Measurements from ENCODE around the gene CLIC4. TPM values are rescaled to one million over a fixed set of nuclear protein-coding genes. Genes with fewer than 3 reads are reported as not detected.

CLIC4 gene
- total RNA-seq, 1 donor from 2014 or later: 164 TPM

DNA sequence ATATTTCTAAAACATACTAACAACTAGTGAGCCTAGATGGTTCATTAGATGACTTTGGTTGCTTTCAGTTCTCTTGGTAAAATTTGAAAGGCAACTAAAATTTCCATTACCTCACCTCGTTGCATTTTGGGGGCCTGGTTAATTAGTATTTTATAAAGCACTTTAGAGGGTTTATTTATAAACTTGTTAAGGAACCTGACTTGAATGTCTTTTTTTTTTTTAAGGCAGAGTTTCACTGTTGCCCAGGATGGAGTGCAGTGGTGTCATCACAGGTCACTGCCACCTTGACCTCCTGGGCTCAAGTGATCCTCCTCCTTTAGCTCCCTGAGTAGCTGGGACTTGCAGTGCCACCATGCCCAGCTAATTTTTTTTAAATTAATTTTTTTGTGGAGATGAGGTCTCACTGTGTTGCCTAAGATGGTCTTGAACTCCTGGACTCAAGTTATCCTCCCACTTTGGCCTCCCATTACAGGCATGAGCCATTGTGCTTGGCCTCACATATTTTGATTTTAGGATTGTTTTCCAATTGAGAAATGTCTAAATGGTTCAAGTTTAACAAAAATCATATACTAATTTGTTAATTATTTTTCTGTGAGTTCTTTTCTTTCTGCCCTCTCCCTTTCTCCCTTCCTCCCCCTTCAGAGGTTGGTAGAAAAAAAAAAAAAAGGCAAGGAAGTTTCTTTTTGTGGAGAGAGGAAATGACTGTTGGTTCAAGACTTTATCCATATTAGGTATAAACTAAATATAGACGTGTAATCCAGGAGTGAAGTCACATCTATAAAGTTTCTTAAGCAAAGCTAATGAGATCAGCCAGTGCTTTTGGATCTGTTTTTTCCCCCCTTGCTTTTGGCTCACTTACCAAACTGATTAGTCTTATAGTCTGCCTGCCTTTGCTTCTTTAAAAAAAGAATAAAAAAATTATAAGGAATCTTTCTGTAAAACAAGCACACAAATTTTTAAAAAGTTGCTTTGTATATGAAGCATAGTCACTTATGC is 24.7 kb downstream of the CLIC4 start:
- Histone ChIP-seq H3K4me1 (peaks cover 43% of the 10 kb centered on the region), H3K27ac (peak overlapping the region; percentile 91), H3K9me3 (no peaks in the 10 kb centered on the region), H3K36me3 (no peaks in the 10 kb centered on the region), H3K4me3 (no peak overlapping the region), H3K27me3 (no peaks in the 10 kb centered on the region)
- TF ChIP-seq POLR2AphosphoS5 (IDR thresholded peaks at IDR 0.05; ENCODE audit: insufficient read depth in 1 of 2, low read depth in 1 of 2): peak in 1 of 2 donors; percentile 96
- TF ChIP-seq, protein P1, sequence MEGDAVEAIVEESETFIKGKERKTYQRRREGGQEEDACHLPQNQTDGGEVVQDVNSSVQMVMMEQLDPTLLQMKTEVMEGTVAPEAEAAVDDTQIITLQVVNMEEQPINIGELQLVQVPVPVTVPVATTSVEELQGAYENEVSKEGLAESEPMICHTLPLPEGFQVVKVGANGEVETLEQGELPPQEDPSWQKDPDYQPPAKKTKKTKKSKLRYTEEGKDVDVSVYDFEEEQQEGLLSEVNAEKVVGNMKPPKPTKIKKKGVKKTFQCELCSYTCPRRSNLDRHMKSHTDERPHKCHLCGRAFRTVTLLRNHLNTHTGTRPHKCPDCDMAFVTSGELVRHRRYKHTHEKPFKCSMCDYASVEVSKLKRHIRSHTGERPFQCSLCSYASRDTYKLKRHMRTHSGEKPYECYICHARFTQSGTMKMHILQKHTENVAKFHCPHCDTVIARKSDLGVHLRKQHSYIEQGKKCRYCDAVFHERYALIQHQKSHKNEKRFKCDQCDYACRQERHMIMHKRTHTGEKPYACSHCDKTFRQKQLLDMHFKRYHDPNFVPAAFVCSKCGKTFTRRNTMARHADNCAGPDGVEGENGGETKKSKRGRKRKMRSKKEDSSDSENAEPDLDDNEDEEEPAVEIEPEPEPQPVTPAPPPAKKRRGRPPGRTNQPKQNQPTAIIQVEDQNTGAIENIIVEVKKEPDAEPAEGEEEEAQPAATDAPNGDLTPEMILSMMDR (IDR thresholded peaks at IDR 0.05): no peak
- intact Hi-C loops (cut with DNase I): no loop called here
- DNase-seq (ENCODE audit: extremely low spot score in 2 of 2): no peak

DNA sequence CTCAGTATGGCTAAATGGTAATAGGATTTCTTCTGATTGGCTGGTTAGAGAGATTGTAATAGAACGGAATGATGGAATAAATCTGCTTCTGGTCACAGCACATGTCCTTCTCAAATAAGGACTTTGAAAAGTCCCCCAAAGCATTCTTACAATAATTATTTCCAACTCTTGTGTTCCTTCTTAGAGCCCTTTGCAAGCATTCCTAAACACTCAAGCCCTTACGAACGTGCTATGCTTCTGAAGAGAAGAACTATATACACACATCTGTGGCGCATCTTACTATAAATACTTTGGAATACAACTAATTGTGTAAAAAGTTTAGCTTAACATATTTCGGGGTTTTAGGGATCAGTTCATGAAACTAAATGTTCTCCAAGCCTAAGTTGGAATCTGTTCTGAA is 25.6 kb downstream of the CLIC4 start:
- Histone ChIP-seq H3K27ac (peak overlapping the region; percentile 91), H3K9me3 (no peaks in the 10 kb centered on the region), H3K4me1 (peaks cover 36% of the 10 kb centered on the region), H3K4me3 (no peak overlapping the region), H3K27me3 (no peaks in the 10 kb centered on the region), H3K36me3 (no peaks in the 10 kb centered on the region)
- TF ChIP-seq, protein P1 (IDR thresholded peaks at IDR 0.05): no peak
- TF ChIP-seq POLR2AphosphoS5 (IDR thresholded peaks at IDR 0.05; ENCODE audit: insufficient read depth in 1 of 2, low read depth in 1 of 2) (no peak), POLR2A (IDR thresholded peaks at IDR 0.05) (no peak)
- intact Hi-C loops (cut with DNase I): no loop called here
- no peak for DNase-seq (ENCODE audit: extremely low spot score in 2 of 2)

DNA sequence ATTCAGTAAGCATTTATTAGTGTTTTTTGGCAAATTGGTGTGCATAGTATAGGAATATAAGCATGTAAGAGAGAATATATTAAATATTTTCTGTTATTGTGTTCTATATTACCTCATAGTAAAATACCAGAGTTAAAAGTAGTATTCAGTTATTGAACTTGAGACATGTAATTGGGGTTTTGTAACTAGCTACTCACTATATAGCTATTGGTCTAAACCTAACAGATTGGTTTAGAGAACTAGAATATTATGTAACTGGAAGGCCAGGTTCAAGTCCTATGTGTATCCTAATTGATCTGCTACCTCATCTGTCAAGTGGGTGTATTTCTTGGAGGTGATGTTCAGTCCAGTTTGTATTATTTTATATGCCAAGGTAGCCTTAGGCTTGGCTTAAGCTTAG is 26.3 kb downstream of the CLIC4 start:
- TF ChIP-seq POLR2A (IDR thresholded peaks at IDR 0.05): no peak
- TF ChIP-seq, protein P1 (IDR thresholded peaks at IDR 0.05): no peak
- no peak for TF ChIP-seq POLR2AphosphoS5 (IDR thresholded peaks at IDR 0.05; ENCODE audit: insufficient read depth in 1 of 2, low read depth in 1 of 2)
- peaks cover 36% of the 10 kb centered on the region for H3K4me1 ChIP-seq
- no peak overlapping the region for H3K4me3 ChIP-seq
- no peaks in the 10 kb centered on the region for H3K36me3 ChIP-seq
- no peaks in the 10 kb centered on the region for H3K9me3 ChIP-seq
- no peaks in the 10 kb centered on the region for H3K27me3 ChIP-seq
- intact Hi-C loops (cut with DNase I): no loop called here
- peak overlapping the region; percentile 91 for H3K27ac ChIP-seq
- no peak for DNase-seq (ENCODE audit: extremely low spot score in 2 of 2)

DNA sequence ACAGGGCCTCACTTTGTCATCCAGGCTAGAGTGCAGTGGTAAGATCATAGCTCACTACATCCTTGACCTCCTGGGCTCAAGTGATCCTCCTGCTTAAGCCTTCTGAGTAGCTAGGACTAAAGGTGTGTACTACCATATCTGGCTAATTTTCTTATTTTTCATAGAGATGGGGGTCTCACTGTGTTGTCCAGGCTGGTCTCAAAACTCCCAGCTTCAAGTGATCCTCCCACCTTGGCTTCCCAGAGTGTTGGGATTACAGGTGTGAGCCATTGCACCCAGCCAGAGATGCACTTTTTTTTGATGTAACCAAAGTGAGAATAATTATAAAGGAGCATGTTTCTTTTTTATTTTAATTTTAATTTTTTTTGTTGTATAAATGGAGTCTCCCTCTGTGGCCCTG is 28.4 kb downstream of the CLIC4 start:
- Histone ChIP-seq H3K27ac (peak overlapping the region; percentile 91), H3K36me3 (no peaks in the 10 kb centered on the region), H3K9me3 (no peaks in the 10 kb centered on the region), H3K4me1 (peaks cover 49% of the 10 kb centered on the region), H3K27me3 (no peaks in the 10 kb centered on the region), H3K4me3 (no peak overlapping the region)
- intact Hi-C loops (cut with DNase I): no loop called here
- TF ChIP-seq POLR2A (IDR thresholded peaks at IDR 0.05) (no peak), POLR2AphosphoS5 (IDR thresholded peaks at IDR 0.05; ENCODE audit: insufficient read depth in 1 of 2, low read depth in 1 of 2) (no peak)
- TF ChIP-seq, protein P1 (IDR thresholded peaks at IDR 0.05): no peak
- no peak for DNase-seq (ENCODE audit: extremely low spot score in 2 of 2)

DNA sequence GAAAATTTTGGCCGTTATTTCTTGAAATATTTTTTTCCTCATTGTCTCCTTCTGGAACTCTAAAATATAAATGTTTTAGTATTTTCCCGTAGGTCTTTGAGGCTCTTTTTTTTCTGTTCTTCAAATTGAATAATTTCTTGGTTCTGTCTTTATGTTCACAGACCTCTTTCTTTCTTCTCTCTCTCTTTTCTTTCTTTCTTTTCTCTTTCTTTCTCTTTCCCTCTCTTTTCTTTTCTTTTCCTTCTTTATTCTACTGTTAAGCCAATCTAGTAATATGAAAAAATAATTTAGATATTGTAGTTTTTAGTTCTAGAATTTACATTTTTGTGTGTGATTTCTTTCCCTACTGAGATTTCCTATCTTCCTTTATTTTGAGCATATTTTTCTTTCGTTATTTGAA is 30.1 kb downstream of the CLIC4 start:
- Histone ChIP-seq H3K27ac (no peak overlapping the region), H3K4me3 (no peak overlapping the region), H3K36me3 (no peaks in the 10 kb centered on the region), H3K9me3 (no peaks in the 10 kb centered on the region), H3K4me1 (peaks cover 53% of the 10 kb centered on the region), H3K27me3 (no peaks in the 10 kb centered on the region)
- intact Hi-C loops (cut with DNase I): no loop called here
- TF ChIP-seq POLR2A (IDR thresholded peaks at IDR 0.05) (no peak), POLR2AphosphoS5 (IDR thresholded peaks at IDR 0.05; ENCODE audit: insufficient read depth in 1 of 2, low read depth in 1 of 2) (no peak)
- TF ChIP-seq, protein P1 (IDR thresholded peaks at IDR 0.05): no peak
- no peak for DNase-seq (ENCODE audit: extremely low spot score in 2 of 2)
